DND-41 (cell line): ENCODE data around the gene MAPK14.

Experiments
- ATAC-seq: fragments of 200-7000 bp; cut with Tn5 transposase; 3 replicates; pipeline ENCODE4 v1.9.1; 2021; ENCODE audit warnings: low read depth; ENCODE audit not compliant: insufficient read depth
- DNase-seq: peaks from one replicate; pipeline ENCODE4 v3.0.0-alpha.2; 2020
- H2AFZ ChIP-seq: 2 replicates; pipeline ENCODE4 v1.6.0; 2012; ENCODE audit warnings: low read depth, low read length
- H3K27ac ChIP-seq: 2 replicates; pipeline ENCODE4 v1.5.1; 2012; ENCODE audit warnings: low read length, inconsistent platforms
- H3K27me3 ChIP-seq: fragments of 200-600 bp; sonication (generic); 2 replicates; pipeline ENCODE4 v1.6.0; 2012; ENCODE audit warnings: low read length, mild to moderate bottlenecking, inconsistent platforms; ENCODE audit not compliant: insufficient read depth, poor library complexity
- H3K36me3 ChIP-seq: 2 replicates; pipeline ENCODE4 v1.5.1; 2012; ENCODE audit warnings: low read length, inconsistent platforms; ENCODE audit not compliant: insufficient read depth
- H3K4me1 ChIP-seq: 2 replicates; pipeline ENCODE4 v1.5.1; 2012; ENCODE audit warnings: mild to moderate bottlenecking, low read length; ENCODE audit not compliant: insufficient read depth
- H3K4me2 ChIP-seq: 2 replicates; pipeline ENCODE4 v1.6.0; 2012; ENCODE audit warnings: mild to moderate bottlenecking, moderate library complexity, low read length, inconsistent platforms; ENCODE audit not compliant: insufficient read depth
- H3K4me3 ChIP-seq, 2 experiments: fragments of 200-600 bp in 1 of 2; shearing (Covaris generic) in 1 of 2; 2 replicates each; pipeline ENCODE4 v1.5.1; 2012 to 2016; ENCODE audit warnings: inconsistent platforms in 2 of 2, low read length in 2 of 2, mild to moderate bottlenecking in 2 of 2, low read depth in 1 of 2, moderate library complexity in 1 of 2
- H3K79me2 ChIP-seq: 2 replicates; pipeline ENCODE4 v1.6.0; 2012; ENCODE audit warnings: low read length, inconsistent platforms; ENCODE audit not compliant: insufficient read depth
- H3K9ac ChIP-seq: 2 replicates; pipeline ENCODE4 v1.6.0; 2012; ENCODE audit warnings: low read depth, mild to moderate bottlenecking, inconsistent platforms, low read length, moderate library complexity
- H3K9me3 ChIP-seq: 2 replicates; pipeline ENCODE4 v1.5.1; 2012; ENCODE audit warnings: low read length, moderate library complexity, mild to moderate bottlenecking, inconsistent platforms; ENCODE audit not compliant: insufficient read depth, severe bottlenecking
- H4K20me1 ChIP-seq: 2 replicates; pipeline ENCODE4 v1.6.0; 2012; ENCODE audit warnings: low read length; ENCODE audit not compliant: insufficient read depth
- CTCF ChIP-seq: IDR thresholded peaks from 2 replicates; pipeline ENCODE4 v1.5.1; 2012; ENCODE audit warnings: borderline replicate concordance, low read length, moderate library complexity, mild to moderate bottlenecking; ENCODE audit not compliant: poor library complexity, severe bottlenecking; ENCODE audit errors: extremely low read depth
- EZH2 ChIP-seq: IDR thresholded peaks from 3 replicates; pipeline ENCODE4 v1.6.1; 2012; ENCODE audit warnings: borderline replicate concordance, low read depth, mild to moderate bottlenecking, moderate library complexity, low read length, inconsistent platforms; ENCODE audit not compliant: severe bottlenecking

MAPK14 gene

GRCh38 chr6:36025260-36025931 lies 2.2 kb upstream of the MAPK14 start:
- DNase-seq (no peak), ATAC-seq (no peak)
- H3K36me3 ChIP-seq: peaks cover 5% of the 10 kb centered on the region; the same call in 1 of the 2 replicates
- no peaks in the 10 kb centered on the region for H3K9me3 ChIP-seq
- no peak for TF ChIP-seq EZH2
- TF ChIP-seq CTCF: no peak
- H2AFZ ChIP-seq: peak overlapping the region; percentile 10; the same call in 1 of the 2 replicates
- H3K27ac ChIP-seq: no peak overlapping the region
- H3K79me2 ChIP-seq: peaks cover 28% of the 10 kb centered on the region
- H4K20me1 ChIP-seq: peaks cover 12% of the 10 kb centered on the region; the same call in 1 of the 2 replicates
- no peak overlapping the region for H3K4me3 ChIP-seq
- H3K27me3 ChIP-seq: peaks cover under 1% of the 10 kb centered on the region
- H3K4me1 ChIP-seq: peaks cover 16% of the 10 kb centered on the region
- H3K4me2 ChIP-seq: no peak overlapping the region
- no peak overlapping the region for H3K9ac ChIP-seq

GRCh38 chr6:36025932-36026327 lies 1.7 kb upstream of the MAPK14 start:
- H3K4me3 ChIP-seq: no peak overlapping the region
- H3K27ac ChIP-seq: no peak overlapping the region
- DNase-seq: no peak
- TF ChIP-seq CTCF (no peak), EZH2 (no peak)
- peak overlapping the region; percentile 40 for H2AFZ ChIP-seq
- H3K9ac ChIP-seq: no peak overlapping the region
- H3K4me2 ChIP-seq: no peak overlapping the region
- H3K36me3 ChIP-seq: peaks cover 5% of the 10 kb centered on the region; the same call in 1 of the 2 replicates
- peaks cover 12% of the 10 kb centered on the region; the same call in 1 of the 2 replicates for H4K20me1 ChIP-seq
- ATAC-seq: no peak
- H3K27me3 ChIP-seq: no peaks in the 10 kb centered on the region
- H3K79me2 ChIP-seq: peaks cover 33% of the 10 kb centered on the region
- no peaks in the 10 kb centered on the region for H3K9me3 ChIP-seq
- H3K4me1 ChIP-seq: peaks cover 20% of the 10 kb centered on the region

GRCh38 chr6:36028088-36028876 lies 674 bp downstream of the MAPK14 start:
- Histone ChIP-seq H3K4me1 (peaks cover 31% of the 10 kb centered on the region), H4K20me1 (peaks cover 24% of the 10 kb centered on the region; the same call in 1 of the 2 replicates), H3K9ac (peak overlapping the region; percentile 87), H3K4me3 (peak overlapping the region; percentile 89 to 99), H3K4me2 (peak overlapping the region; percentile 64), H3K9me3 (no peaks in the 10 kb centered on the region), H3K27me3 (no peaks in the 10 kb centered on the region), H3K36me3 (peaks cover 5% of the 10 kb centered on the region; the same call in 1 of the 2 replicates), H3K27ac (peak overlapping the region; percentile 91), H3K79me2 (peaks cover 57% of the 10 kb centered on the region), H2AFZ (peak overlapping the region; percentile 87)
- TF ChIP-seq EZH2 (no peak), CTCF (no peak)
- ATAC-seq (peak; percentile 28), DNase-seq (peak; percentile 52)
